HG03469 (cell line): ENCODE data around the gene TRAPPC10.

ENCODE experiments used
- ATAC-seq: cut with Tn5 transposase; IDR thresholded peaks from one replicate; pipeline ENCODE4 v1.9.1; 2021; ENCODE audit warnings: mild to moderate bottlenecking, moderate library complexity, moderate number of reproducible peaks; ENCODE audit not compliant: unreplicated experiment

The TRAPPC10 gene

DNA sequence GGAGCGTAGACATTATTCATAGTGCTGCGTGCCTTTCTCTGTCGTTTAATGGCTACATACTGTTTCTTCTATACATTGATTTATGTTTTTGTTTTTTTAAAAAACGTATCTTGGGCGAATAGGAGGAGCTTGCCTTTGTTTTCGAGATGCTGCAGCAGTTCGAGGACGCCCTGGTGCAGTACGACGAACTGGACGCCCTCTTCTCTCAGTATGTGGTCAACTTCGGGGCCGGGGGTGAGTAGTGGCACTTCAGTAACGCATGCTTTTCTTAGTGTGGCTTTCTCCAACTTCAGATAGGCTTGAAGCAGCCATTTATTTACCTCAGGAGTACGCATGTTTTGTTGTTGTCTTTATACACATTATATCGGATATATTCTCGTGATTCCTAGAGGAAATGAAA is 46.9 kb downstream of the TRAPPC10 start:
- ATAC-seq = no peak

DNA sequence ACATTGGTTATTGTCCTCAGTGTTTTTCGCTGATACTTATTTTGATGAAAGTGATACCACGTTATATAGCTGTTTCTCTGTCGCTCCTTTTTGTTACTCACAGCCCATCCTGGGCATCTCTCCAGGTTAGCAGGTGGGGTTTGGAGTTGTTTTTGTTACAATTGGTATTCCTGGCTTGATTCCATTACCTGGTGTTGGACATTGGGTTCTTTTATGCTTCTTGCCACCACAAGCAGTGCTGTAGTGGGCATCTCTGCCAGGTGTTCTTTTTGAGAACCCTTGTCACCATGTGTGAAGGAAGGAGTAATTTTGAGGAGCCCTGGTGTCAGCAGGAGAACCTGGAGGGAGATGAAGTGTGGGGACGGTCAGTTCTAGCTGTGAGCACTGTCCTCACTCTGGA is 47.6 kb downstream of the TRAPPC10 start:
- ATAC-seq = no peak

DNA sequence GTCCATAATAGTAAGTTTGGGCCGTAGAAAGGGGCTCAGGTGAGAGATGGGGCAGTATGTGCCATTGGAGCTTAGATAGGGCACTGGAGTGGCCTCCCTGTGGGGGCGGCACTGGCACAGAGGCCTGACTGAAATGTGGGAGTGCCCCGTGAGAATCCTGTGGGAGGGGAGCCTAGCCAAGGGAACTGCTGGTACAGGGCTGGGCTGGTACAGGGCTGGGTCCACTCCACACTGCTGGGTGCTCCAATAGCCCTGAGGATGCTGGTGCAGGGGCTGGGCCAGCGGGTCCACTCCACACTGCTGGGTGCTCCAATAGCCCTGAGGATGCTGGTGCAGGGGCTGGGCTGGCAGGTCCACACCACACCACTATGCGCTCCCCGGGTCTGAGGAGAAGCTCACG is 50.3 kb downstream of the TRAPPC10 start:
- ATAC-seq = no peak

DNA sequence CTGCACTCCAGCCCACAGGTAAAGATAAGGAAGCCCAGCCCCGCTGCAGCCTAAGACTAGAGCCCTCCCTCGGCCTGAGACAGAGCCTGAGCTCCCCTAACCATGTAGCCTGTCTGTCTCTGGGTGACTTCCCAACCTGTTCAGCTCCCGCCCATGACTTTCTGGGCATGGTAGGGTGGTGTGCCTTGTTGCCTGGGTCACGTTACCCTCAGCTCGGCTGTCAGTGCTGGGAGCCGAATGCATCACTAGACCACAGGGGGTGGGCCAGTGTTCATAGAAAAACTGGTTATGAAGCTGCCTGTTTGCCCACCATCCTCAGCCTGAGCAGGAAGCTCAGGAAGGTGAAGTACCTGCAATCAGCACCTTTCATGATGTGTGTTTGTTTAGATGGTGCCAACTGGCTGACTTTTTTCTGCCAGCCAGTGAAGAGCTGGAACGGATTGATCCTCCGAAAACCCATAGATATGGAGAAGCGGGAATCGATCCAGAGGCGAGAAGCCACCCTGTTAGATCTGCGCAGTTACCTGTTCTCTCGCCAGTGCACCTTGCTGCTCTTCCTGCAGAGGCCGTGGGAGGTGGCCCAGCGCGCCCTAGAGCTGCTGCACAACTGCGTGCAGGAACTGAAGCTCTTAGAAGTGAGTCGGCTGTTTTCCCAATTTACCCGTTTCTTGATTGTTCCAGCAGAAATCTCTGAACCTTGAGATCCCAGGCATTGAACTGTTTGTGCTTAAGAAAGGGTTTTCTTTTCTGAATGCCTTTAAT is 51.2 kb downstream of the TRAPPC10 start:
- no peak for ATAC-seq

DNA sequence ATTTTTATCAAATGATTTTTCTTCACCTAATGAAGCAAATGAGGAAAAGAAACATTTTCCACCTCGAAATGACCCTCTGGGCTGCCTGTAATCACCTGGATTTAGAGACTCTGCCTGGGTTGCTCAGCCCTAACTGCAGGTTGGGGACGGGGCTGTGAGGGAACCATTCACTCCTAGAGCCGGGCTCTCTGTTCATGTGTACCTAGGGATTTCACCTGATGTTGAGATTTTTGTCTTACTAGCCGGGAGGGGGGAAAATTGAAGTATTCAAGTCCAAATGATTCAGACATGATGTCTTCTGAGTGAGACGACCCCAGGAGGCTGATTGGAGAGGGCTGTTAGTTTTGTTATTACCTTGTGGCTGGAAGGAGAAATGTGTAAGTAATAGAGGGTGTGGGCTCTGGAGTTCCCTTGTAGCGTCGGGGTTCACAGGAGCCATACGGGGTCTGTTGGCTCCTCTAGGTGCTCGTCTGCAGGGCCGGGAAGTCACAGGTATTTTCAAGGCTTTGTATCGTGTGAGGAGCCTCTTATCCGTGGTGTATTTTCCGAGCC is 52.8 kb downstream of the TRAPPC10 start:
- no peak for ATAC-seq

DNA sequence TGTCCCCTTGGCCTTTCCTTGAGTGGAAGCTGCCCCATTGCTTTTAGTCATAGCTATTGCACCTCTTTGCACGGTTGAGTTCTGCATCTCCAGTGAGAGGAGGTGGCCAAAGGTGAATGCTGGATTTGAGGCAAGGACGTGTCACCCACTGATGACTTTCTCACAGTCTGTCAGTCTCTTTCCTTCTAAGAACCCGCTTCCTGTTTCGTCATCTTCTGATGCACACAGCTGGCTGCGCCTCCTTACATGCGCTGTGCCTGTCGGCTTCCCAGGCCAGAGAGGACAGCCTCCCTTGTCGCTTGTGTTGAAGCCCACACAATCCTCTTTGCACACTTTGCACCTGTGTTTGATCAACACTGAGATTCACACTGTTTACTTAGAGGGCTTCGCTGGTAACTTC is 53.3 kb downstream of the TRAPPC10 start:
- no peak for ATAC-seq

DNA sequence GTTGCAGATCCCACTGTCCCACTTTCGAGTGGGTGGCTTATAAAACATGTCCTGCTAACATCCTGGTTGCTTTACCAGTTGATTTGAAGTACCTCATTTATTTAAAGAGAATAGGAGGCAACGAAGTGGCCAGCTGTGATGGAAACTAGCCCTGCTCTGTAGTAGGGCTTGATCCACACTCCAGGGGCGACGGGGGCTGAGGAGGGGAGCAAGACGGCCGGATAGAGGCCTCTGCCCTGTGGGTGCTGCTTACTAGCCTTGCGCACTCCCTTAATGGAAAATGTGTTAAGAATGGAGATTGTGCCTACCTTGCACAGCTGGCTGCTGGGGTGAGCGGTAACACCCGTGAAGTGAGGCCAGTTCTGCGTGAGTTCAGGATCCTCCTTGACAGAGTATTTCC is 54.0 kb downstream of the TRAPPC10 start:
- no peak for ATAC-seq

DNA sequence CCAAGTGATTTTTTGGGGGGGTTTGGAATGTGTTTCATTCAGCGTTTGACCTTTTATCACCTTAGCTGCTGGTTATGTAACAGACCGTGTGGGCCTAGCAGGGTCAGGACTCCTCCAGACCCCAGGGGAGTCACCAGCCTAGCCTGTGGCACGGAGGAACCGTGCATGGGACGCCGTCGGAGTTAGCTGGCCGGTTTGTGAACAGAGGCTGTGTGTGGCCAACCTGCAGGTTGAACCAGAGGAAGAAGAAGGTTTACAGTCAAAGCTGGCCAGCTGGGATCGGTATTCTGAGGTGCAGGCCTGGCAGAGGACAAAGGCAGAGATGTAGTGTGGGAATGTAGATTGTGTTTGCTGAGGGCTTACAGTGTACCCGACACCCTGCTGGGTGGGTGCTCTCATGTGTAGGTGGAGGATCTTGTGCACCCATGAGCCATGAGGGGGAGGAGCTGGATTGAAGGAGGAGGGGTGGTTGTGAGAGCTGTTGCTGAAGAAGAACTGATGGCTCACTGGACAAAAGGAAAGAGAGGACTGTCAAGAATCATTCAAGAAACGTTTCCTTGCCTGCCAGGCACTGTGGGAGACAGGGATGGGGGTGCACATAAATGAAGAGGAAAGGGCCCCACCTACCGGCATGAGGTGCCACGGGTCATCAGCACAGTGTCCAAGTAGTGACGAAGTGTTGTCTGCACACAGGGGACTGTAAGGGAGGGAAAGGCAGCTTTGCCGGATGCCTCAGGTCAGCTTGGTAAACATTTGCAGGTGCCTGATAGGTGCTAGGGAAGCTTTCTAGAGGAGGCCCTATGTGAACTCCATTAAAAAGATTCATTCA is 55.1 kb downstream of the TRAPPC10 start:
- ATAC-seq = no peak

DNA sequence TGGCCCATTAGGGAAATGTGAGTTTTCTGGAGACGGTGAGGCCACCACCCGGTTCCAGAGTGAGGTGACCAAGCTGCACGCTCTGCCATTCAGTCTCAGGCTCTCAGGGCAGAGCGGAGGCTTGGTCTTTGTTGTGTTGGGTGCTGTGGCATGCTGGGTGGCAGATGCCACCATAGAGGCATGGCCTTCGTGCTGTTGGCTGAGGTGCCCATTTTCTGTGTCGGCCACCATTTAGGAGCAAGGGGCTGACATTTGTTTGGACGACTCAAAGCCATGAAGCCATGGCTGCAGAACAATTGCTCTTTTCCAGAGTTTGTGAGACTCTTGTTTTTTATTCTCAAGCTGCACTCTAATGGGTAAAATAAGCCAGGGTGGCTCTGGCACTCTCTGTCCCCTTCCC is 58.3 kb downstream of the TRAPPC10 start:
- ATAC-seq = no peak

DNA sequence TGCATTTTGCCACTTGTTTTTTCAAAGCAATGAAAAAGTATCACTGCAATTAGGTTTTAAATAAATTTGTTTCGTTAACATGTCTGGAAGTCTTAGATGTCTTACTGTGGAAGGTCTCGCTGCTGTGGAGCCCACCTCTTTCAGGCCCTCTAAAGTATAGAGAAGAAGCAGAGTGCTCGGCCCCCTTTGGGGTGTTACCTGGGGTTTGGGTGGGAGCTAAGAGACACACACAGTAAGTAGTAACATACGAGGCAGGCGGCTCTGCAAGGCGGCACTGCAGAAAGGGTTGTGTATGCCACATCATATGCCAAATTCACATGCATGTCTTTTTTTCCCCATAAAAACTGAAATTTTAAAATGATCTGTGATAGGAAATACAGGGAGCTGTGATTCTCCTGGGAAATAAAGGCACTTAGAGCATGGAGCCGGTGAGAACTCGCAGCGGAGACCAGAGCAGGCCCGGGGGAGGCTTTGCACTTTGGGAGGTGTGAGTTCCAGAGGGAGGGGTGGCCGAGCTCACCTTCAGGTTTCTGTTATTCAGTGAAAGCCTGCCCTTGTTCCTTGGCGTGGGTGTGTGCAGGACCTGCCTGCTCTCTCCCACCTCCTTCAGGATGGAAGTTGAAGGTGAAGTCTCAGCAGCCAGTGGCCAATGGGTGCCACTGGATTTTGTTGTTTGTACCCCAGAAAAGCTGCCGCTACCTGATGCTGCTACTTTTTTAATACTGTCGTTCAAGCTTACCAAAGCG is 59.4 kb downstream of the TRAPPC10 start:
- ATAC-seq = no peak

DNA sequence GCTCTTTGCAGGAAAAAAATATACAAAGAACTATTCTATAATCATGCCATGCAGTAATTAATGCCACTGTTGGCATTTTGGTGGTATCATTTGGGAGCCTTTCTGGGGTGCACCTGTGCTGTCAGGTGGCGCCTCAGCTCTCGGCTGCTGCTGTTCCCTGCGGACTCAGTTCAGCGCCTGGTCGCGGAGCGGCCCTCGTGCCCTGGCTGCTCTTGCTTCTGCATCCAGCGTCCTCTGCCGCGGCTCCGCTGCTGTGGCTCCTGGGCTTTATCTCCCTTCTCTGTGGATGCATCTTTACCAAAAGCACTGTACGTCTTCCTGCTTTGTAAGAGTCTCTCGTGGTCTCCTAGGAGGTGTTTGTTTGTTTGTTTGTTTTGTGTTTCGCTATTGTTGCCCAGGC is 60.0 kb downstream of the TRAPPC10 start:
- ATAC-seq = no peak

DNA sequence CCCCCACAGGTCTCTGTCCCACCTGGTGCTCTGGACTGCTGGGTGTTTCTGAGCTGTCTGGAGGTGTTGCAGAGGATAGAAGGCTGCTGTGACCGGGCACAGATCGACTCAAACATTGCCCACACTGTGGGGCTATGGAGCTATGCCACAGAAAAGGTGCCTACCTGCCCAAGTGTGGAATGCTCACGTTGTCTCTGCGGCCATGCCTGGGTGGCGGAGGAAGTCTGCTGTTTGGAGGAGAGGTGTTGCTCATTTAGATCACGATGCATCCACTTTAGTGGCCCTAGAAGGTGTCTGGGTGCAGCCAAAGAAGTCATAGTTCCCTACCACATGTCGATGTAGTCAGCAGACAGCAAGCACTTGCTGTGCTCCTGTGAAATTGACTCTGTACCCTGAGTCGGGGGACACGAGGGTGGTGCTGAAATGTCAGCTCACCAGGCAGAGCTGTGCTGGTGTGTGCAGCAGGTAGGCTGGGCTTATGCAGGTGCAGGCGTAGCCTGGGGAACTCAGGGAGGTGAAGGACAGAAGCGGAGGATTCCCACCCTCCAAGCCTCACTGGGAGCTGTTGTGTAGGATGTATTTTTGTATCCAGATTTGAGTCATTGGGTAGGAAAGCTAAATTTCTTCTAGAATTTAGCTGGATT is 62.3 kb downstream of the TRAPPC10 start:
- no peak for ATAC-seq

DNA sequence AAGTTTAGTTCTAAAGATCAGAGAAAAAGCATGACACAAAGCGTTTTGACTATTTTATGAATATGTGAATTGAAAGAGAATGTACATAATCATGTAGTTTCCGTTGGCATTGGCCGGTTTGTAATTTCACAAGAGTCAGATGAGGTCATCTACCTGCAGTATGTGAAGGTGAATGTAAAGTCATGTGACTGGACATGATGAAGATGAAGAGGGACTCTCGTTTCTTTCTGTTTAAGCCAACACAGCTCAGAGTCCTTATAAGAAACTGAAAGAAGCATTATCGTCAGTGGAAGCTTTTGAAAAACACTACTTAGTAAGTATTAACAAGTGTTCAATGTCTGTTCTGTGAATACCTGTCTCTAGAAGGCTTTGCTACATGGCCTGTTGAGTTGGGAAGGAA is 64.2 kb downstream of the TRAPPC10 start:
- no peak for ATAC-seq

DNA sequence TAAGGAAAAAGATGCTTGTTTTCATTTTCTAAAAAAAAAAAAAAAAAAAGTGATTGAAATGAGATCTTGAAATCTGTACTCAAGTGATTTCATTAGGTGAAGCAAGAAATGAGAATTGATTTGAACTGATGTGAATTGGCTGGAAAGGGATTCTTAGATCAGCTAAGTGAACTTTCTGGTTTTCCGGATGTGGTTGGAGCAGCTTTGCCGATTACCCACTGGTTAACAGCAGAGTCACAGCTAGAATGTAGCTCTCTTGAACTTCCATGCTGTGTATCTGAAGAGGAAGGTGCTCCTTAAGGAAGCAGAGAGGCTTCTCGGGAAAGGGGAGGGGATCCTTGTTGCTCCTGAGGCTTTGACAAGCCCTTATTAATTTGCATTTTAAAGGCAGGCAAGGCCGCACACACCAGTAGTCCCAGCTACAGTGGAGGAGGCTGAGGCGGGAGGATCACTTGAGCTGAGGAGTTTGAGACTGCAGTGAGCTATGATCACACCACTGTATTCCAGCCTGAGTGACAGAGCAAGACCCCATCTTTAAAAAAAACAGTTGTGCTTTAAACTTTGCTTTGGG is 66.4 kb downstream of the TRAPPC10 start:
- no peak for ATAC-seq

DNA sequence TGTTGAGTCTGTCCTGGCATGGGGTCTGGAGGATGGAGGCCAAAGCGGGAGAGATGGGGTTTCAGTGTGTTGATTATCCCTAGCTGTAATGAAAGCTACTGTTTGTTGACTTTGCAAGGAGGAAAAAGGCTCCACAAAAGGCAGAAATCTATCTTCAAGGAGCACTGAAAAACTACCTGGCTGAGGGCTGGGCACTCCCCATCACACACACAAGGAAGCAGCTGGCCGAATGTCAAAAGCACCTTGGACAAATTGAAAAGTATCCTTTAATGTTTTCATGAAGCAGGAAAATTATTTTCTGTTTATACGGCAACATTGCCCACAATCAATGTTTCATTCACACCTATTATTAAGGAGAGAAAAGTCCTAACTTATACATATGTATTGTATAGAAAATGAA is 67.3 kb downstream of the TRAPPC10 start:
- ATAC-seq = no peak

DNA sequence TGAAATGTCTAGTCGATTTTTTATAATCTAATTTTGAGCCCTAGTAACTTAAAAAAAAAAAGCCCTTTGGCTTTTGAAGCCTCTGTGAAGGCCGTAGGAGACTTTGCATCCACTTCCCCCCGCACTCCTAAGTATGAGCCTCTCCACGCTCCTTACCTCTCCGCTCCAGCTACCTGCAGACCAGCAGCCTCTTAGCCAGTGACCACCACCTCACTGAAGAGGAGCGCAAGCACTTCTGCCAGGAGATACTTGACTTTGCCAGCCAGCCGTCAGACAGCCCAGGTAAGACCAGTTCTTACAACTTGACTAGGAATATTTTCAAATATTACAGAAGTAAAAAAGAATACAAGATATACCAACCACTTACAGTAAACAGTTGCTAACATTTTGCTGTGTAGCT is 67.7 kb downstream of the TRAPPC10 start:
- no peak for ATAC-seq

DNA sequence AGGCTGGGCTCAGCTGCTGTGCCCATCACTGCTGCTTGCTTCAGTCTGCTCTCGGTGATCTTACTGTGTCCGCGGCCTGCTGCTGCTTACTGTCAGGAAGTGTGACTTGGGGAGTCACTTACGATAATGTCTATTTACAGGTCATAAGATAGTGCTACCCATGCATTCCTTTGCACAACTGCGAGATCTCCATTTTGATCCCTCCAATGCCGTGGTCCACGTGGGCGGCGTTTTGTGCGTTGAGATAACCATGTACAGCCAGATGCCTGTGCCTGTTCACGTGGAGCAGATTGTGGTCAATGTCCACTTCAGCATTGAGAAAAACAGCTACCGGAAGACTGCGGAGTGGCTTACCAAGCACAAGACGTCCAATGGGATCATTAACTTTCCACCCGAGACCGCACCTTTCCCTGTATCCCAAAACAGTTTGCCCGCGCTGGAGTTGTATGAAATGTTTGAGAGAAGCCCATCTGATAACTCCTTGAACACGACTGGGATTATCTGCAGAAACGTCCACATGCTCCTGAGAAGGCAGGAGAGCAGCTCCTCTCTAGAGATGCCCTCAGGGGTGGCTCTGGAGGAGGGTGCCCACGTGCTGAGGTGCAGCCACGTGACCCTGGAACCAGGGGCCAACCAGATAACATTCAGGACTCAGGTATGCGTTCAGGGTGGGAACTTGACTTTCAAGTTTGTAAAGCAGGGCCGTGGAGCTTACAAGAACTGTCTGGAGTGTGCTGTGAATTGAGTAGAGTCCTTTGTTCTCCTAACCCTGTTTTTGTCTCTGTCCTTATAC is 70.7 kb downstream of the TRAPPC10 start:
- no peak for ATAC-seq

DNA sequence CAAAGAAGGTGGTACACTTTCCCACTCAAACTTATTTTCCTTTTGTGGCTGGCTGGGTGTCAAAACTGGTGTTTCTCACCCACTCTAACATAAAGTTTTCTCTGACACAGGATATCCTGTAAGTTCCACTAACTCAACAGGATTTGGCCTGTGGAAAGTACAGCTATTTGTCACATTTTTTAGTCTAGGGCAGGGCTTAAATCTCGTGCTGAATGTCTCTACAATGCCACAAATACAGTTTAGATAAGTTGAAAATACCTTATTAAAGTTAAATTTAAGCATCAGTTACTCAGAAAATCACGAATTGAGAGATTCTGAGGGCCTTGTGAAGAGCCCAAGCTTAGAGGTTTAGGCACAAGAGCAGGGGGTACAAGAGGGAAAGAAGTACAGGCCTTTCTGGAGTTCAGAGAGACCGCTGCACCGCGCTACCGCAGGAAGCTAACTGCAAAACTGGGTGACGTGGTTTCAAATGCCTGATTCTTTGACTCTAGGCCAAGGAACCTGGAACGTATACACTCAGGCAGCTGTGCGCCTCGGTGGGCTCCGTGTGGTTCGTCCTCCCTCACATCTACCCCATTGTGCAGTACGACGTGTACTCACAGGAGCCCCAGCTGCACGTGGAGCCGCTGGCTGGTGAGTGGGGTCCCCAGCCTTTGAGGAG is 71.7 kb downstream of the TRAPPC10 start:
- ATAC-seq = no peak
